ENCODE data around the gene MITD1. TPM values are rescaled to one million over a fixed set of nuclear protein-coding genes. Genes with fewer than 3 reads are reported as not detected.
"Not testable (repeated sequence)": the region's sequence is repeated elsewhere in the genome, so short reads cannot be mapped to it uniquely, and the experiment has no call there.

MITD1 gene
- total RNA-seq, result 10 to 100 TPM; 20.6 to 22.9 TPM
- long read RNA-seq, donor 1, partial matches to known transcripts, result 0 of 3 reads
- long read RNA-seq, donor 1, other reads (novel, unspliced or antisense), result 1 of 3 reads
- long read RNA-seq, donor 2, transcript MITD1-201 (7 exons, 939 nt), result major isoform, 5 of 7 reads
- long read RNA-seq, donor 2, partial matches to known transcripts, result 1 of 7 reads
- long read RNA-seq, donor 2, other reads (novel, unspliced or antisense), result 1 of 7 reads

GRCh38 chr2:99180755-99181623 is at the start of gene MITD1, which contains the start of gene MRPL30:
Gene MITD1 (minus strand): TSS chr2:99181058. CDS start chr2:99180981, 77 bp downstream.
Gene MRPL30 (plus strand): TSS chr2:99181184. CDS start chr2:99186204, 5,020 bp downstream.
- intact Hi-C loops (cut with DNase I), result no loop called here
- peak; percentile 97 for DNase-seq (ENCODE audit: low spot score)

- DNase-seq (ENCODE audit: low spot score), result no peak
- intact Hi-C loops (cut with DNase I), result no loop called here
These were observed 37.2 kb upstream of the MITD1 start for GRCh38 chr2:99217929-99218501.

- intact Hi-C loops (cut with DNase I), result no loop called here
These were observed 35.2 kb upstream of the MITD1 start for GRCh38 chr2:99216096-99216495.

GRCh38 chr2:99205491-99205890 is 24.6 kb upstream of the MITD1 start:
- no peak for DNase-seq (ENCODE audit: low spot score)
- intact Hi-C loops (cut with DNase I), result loop anchor here in 1 of 2 donors (5.0 kb wide), 1 partner anchor 107 kb away; no protein-coding TSS in a partner anchor

More at GRCh38 chr2:99216096-99216495, 35.2 kb upstream of the MITD1 start:
- DNase-seq (ENCODE audit: low spot score), result no peak

GRCh38 chr2:99201959-99202678 is 21.3 kb upstream of the MITD1 start:
- intact Hi-C loops (cut with DNase I), result no loop called here
- no peak for DNase-seq (ENCODE audit: low spot score)

- DNase-seq (ENCODE audit: low spot score), result no peak
- intact Hi-C loops (cut with DNase I), result no loop called here
These were observed 19.4 kb upstream of the MITD1 start for GRCh38 chr2:99200076-99200800.

- intact Hi-C loops (cut with DNase I), result no loop called here
These were observed 17.4 kb upstream of the MITD1 start for GRCh38 chr2:99198103-99198841.

GRCh38 chr2:99192364-99192763 is 11.5 kb upstream of the MITD1 start:
- DNase-seq (ENCODE audit: low spot score); intact Hi-C loops (cut with DNase I): not testable (repeated sequence)

More at GRCh38 chr2:99198103-99198841, 17.4 kb upstream of the MITD1 start:
- DNase-seq (ENCODE audit: low spot score), result no peak

- intact Hi-C loops (cut with DNase I), result no loop called here
- no peak for DNase-seq (ENCODE audit: low spot score)
These were observed 9.7 kb upstream of the MITD1 start for GRCh38 chr2:99190548-99190947.

GRCh38 chr2:99188357-99188756 is 7.5 kb upstream of the MITD1 start:
- no peak for DNase-seq (ENCODE audit: low spot score)
- intact Hi-C loops (cut with DNase I), result no loop called here

- intact Hi-C loops (cut with DNase I), result no loop called here
- DNase-seq (ENCODE audit: low spot score), result no peak
These were observed 6.2 kb upstream of the MITD1 start for GRCh38 chr2:99187011-99187410.

- DNase-seq (ENCODE audit: low spot score), result no peak
- intact Hi-C loops (cut with DNase I), result no loop called here
These were observed 4.0 kb upstream of the MITD1 start for GRCh38 chr2:99184811-99185210.

GRCh38 chr2:99183025-99183424 is 2.2 kb upstream of the MITD1 start:
- intact Hi-C loops (cut with DNase I), result no loop called here
- DNase-seq (ENCODE audit: low spot score), result no peak

- DNase-seq (ENCODE audit: low spot score), result no peak
- intact Hi-C loops (cut with DNase I), result no loop called here
These were observed 754 bp upstream of the MITD1 start for GRCh38 chr2:99181624-99182000.

GRCh38 chr2:99171377-99172140 is 9.3 kb downstream of the MITD1 start:
- no peak for DNase-seq (ENCODE audit: low spot score)
- intact Hi-C loops (cut with DNase I), result no loop called here

GRCh38 chr2:99169534-99169933 is 11.3 kb downstream of the MITD1 start:
- intact Hi-C loops (cut with DNase I), result no loop called here
- no peak for DNase-seq (ENCODE audit: low spot score)

- DNase-seq (ENCODE audit: low spot score), result no peak
- intact Hi-C loops (cut with DNase I), result no loop called here
These were observed 14.6 kb downstream of the MITD1 start for GRCh38 chr2:99166218-99166617.

- intact Hi-C loops (cut with DNase I), result no loop called here
These were observed 21.3 kb downstream of the MITD1 start for GRCh38 chr2:99159594-99159993.

More at GRCh38 chr2:99159594-99159993, 21.3 kb downstream of the MITD1 start:
- DNase-seq (ENCODE audit: low spot score), result no peak
